HG02759 (cell line): ENCODE measurements around the gene ABTB1.
"Not testable (repeated sequence)": the region's sequence is repeated elsewhere in the genome, so short reads cannot be mapped to it uniquely, and the experiment has no call there.

ENCODE experiments used
- ATAC-seq: cut with Tn5 transposase; IDR thresholded peaks from one replicate; pipeline ENCODE4 v1.9.1; 2021; ENCODE audit warnings: mild to moderate bottlenecking, moderate library complexity; ENCODE audit not compliant: unreplicated experiment

Gene ABTB1

GRCh38 chr3:127647845-127648204, 24.9 kb upstream of the ABTB1 start:
- no peak for ATAC-seq

DNA sequence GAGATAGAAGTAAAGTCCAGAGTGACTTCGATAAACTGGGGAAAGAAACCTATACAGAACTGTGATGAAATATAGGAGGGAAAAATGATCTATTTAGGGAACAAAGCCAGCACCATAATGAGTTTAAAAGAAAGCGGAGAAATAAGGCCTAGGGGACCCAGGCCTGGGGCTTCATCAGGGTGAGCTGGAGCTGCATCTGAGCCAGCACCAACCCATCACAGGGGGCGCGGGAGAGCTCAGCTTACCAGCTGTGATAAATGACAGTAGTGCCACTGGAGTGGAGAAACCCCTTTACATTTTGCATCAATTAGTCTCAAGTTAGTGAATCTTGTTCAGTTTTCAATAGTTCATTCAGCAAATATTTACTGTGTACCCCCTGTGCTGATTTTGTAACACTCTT, 22.5 kb upstream of the ABTB1 start:
- ATAC-seq: no peak

DNA sequence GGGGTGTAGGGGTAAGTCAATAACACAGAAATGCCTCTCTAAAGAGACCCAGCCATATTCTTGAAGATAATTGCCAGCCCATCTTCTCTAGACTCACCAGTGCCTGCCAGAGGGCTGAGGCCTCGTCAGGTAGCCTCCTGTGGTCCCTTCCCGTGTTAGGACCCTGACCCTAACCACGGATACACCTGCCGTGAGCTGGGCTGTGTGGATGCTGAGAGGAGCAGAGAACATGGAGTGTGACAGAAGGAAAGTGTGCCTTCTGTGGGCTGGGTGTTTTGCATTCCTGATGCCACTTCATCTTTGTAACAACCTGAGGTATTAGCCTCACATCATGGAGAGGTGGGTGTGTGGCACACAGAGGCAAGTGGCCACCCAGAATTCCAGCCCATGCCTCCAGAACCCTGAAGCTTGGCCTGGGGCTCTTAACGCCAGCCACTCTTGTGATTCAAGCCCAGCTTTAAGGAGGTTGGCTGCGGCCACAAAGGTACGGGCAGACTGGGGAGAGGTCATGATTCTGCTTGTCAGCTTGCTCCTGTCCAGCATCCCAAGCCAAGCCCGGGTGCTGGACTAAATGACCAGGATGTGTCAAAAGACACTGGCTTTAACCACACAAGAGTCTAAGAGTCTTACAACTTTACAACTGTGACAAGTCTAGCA, 21.1 kb upstream of the ABTB1 start:
- no peak for ATAC-seq

DNA sequence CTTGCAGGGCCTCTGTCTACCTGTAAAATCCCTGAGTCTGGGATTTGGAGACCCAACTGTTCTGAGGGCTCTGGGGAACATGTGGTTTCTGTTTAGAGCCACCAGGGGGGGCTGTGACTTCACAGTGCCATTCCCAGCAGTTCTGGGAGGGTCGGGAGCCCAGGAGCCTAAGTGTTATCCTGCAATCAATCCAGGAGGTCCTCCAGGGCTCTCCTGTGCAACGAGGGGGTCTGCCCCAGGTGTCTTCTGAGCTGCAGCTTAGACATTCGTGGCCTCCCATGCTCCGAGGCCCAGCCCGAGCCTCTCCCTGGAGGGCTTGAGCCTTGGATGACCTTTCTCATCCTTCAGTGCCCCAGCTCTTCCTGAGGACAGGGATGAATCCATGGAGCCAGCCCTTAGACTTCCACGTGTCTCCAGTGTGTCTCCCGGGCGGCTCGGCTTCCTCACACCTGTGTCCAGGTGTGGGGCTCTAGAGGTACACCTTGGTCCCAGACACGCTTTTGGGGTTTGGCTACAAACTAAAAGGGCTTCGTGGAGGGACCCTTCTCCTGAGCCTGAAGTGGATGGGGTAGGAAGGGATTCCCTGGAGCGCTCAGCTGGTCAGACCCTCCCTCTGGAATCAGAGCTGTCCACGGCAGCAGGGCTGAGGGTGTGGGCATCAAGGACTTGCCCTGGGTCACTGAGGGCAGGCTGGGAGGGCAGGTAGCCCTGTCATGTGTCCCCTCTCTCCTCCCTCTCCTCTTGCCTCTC, 20.3 kb upstream of the ABTB1 start:
- no peak for ATAC-seq

GRCh38 chr3:127654374-127654773, 18.4 kb upstream of the ABTB1 start:
- ATAC-seq: no peak

- ATAC-seq: not testable (repeated sequence)
Observed at GRCh38 chr3:127654993-127655392, 17.8 kb upstream of the ABTB1 start.

GRCh38 chr3:127655641-127656040, 17.1 kb upstream of the ABTB1 start:
- no peak for ATAC-seq

DNA sequence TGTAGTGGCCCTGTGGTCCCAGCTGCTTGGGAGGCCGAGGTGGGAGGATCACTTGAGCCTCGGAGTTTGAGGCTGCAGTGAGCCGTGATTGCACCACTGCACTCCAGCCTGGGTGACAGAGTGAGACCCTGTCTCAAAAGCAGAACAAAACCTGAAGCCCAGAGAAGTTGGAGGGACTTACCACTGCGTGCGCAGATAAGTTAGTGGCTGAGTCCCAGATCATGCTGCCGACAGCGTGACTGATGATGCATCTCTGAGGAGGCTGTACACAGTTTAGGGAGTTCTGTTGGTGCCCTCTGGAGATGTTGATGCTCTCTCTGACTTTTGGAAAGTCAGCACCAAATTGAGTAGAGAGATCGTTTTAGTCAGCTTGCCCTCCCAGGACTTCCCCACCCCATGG, 15.8 kb upstream of the ABTB1 start:
- no peak for ATAC-seq

DNA sequence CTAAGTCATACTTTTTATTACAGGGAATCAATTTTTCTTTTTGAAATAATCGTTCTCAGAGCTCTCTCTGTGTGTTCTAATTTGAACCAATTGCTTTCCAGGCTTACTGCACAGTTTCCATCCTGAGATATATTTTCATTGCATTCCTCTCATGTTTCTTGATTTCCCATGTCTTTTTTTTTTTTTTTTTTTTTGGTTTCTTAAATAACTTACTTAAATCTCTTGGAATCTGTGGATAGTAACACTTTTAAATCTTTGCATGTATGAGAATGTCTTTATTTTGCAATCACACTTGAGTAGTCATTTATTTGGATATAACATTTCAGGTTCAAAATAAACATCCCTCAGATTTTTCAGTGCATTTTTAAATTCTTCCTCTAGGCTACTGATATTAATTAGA, 14.5 kb upstream of the ABTB1 start:
- no peak for ATAC-seq

DNA sequence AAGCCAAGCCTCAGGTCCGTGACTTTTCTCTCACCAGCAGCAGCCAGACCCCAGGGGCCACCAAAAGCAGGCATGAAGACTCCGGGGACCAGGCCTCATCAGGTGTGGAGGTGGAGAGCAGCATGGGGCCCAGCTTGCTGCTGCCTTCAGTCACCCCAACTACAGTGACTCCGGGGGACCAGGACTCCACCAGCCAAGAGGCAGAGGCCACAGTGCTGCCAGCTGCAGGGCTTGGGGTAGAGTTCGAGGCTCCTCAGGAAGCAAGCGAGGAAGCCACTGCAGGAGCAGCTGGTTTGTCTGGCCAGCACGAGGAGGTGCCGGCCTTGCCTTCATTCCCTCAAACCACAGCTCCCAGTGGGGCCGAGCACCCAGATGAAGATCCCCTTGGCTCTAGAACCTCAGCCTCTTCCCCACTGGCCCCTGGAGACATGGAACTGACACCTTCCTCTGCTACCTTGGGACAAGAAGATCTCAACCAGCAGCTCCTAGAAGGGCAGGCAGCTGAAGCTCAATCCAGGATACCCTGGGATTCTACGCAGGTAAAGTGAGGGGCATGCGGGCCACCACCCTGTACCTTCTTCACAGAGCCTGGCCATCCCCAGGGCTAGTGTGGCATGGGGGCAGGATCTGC, 12.0 kb upstream of the ABTB1 start:
- ATAC-seq: no peak

- no peak for ATAC-seq
Observed at GRCh38 chr3:127661600-127661999, 11.2 kb upstream of the ABTB1 start.

- no peak for ATAC-seq
Observed at GRCh38 chr3:127662001-127662469, 10.7 kb upstream of the ABTB1 start.

- ATAC-seq: no peak
Observed at GRCh38 chr3:127663151-127663550, 9.6 kb upstream of the ABTB1 start.

DNA sequence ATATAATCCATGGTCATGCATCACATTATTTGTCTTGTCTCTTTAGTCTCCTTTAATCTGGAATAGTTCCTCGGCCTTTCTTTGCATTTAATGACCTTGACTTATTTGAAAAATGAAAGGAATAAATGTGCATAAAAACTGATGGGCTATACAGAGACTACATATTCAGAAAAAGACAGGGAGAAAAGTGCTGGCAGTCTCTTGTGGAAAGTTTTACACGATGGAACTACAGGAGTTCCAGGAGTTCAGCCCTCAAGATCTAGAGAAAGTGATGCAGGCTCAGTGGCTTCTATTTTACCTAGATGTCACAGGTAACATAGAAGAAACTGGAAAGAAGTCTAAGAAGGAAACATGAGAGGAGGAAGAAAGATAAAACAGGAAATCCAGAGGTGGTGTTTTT, 7.6 kb upstream of the ABTB1 start:
- ATAC-seq: no peak

- no peak for ATAC-seq
Observed at GRCh38 chr3:127665586-127665985, 7.2 kb upstream of the ABTB1 start.

- ATAC-seq: no peak
Observed at GRCh38 chr3:127666676-127667075, 6.1 kb upstream of the ABTB1 start.

DNA sequence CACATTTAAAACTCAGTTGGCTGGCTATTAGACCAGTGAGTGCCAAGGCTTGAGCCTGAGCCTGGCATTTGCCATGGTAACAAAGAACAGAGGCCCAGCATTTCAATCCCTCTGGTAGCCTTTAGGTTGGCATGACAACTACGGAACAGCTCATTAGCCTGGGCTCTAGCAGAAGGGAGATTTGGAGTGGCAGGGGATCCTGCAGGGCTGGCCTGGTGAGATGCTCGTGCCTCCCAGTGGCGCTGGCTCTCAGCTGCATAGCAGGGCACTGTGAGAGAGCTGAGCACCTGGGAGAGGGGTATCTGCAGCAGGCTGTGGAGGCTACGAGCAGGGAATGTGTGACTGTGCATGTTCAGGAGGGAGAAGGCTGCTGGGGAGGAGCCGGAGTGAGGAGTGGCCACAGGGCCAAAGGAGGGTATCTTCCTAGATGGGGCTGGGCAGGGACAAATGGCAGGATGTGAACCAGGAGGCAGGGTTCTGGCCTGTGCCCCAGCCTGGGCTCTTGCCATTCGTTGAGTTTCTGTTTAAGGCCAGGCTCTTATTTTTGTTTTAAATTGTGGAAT, 5.6 kb upstream of the ABTB1 start:
- ATAC-seq: no peak

DNA sequence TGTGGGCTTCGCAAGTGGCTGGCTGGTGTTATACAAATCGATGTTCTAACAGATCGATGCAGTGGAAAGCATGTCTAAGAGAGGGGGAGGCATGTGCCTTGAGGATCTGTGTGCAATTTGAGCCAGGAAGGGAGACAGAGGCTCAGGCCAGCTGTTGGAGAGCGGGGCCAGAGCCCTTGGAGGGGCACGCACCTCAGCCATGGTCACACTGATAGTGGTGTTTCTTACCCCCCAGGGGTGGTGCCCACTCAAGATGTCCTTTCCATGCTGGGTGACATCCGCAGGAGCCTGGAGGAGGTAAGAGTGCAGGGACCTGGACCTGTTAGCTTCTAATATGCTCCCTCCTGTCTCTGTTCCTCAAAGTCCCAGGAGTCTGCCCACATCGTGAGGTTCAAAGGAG, 3.8 kb upstream of the ABTB1 start:
- ATAC-seq: no peak

DNA sequence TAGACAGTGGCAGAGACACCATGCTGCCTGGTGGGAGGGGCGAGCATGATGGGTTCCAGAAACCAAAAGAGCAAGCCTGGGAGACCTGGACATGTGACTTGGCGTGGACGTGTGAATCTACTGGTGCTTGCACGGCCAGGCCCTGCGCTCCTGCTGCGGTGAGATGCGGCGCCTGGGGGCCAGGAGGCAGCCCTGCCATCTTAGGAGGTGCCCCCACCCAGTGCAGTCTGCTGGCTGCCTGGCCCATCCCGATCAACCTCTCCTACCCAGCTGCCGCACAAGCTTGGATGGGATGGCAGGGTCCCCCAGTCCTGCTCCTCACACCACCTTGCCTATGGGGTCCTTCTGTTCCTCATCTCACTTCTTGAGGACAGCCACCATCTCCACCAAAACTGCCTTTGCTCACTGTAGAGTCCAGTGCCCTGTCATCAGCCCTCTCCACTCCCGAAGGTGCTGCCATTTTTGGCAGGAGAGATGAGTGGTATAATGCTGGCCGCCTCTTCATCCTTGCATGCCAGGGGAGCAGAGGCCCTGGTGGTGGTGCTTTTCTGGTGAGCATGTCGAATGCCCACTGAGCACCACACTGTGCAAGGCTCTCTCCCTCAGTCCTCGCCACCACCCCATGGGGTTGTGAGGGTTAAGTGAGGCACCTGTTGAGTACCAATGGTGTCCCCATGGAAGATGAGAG, 3.1 kb upstream of the ABTB1 start:
- no peak for ATAC-seq

- no peak for ATAC-seq
Observed at GRCh38 chr3:127670229-127670559, 2.6 kb upstream of the ABTB1 start.

- ATAC-seq: no peak
Observed at GRCh38 chr3:127670761-127671522, 1.8 kb upstream of the ABTB1 start.
